HG03060 (cell line): ENCODE measurements around the gene ITPR1.

Experiments
- ATAC-seq: cut with Tn5 transposase; IDR thresholded peaks from one replicate; pipeline ENCODE4 v1.9.1; 2021; ENCODE audit warnings: low read depth, moderate number of reproducible peaks; ENCODE audit not compliant: unreplicated experiment

ITPR1 gene

GRCh38 chr3:4564928-4565586, 71.9 kb downstream of the ITPR1 start:
- no peak for ATAC-seq

- no peak for ATAC-seq
These were observed 72.8 kb downstream of the ITPR1 start for GRCh38 chr3:4565809-4566501.

GRCh38 chr3:4568841-4569240, 75.7 kb downstream of the ITPR1 start:
- ATAC-seq = no peak

GRCh38 chr3:4570840-4571621, 77.9 kb downstream of the ITPR1 start:
- no peak for ATAC-seq

- ATAC-seq = no peak
These were observed 78.7 kb downstream of the ITPR1 start for GRCh38 chr3:4571690-4572334.

- no peak for ATAC-seq
These were observed 80.0 kb downstream of the ITPR1 start for GRCh38 chr3:4573153-4573552.

GRCh38 chr3:4574426-4574965, 81.3 kb downstream of the ITPR1 start:
- no peak for ATAC-seq

GRCh38 chr3:4575381-4575780, 82.2 kb downstream of the ITPR1 start:
- ATAC-seq = no peak

GRCh38 chr3:4577721-4578120, 84.6 kb downstream of the ITPR1 start:
- ATAC-seq = no peak

GRCh38 chr3:4580346-4581123, 87.4 kb downstream of the ITPR1 start:
- no peak for ATAC-seq

GRCh38 chr3:4581124-4581424, 87.9 kb downstream of the ITPR1 start:
- ATAC-seq = no peak

GRCh38 chr3:4581498-4581897, 88.3 kb downstream of the ITPR1 start:
- no peak for ATAC-seq

- no peak for ATAC-seq
These were observed 88.9 kb downstream of the ITPR1 start for GRCh38 chr3:4581920-4582611.

- no peak for ATAC-seq
These were observed 89.5 kb downstream of the ITPR1 start for GRCh38 chr3:4582624-4583023.

GRCh38 chr3:4583416-4583815, 90.3 kb downstream of the ITPR1 start:
- ATAC-seq = no peak

GRCh38 chr3:4584456-4585249, 91.5 kb downstream of the ITPR1 start:
- ATAC-seq = no peak

GRCh38 chr3:4586381-4586780, 93.2 kb downstream of the ITPR1 start:
- ATAC-seq = no peak

- no peak for ATAC-seq
These were observed 94.1 kb downstream of the ITPR1 start for GRCh38 chr3:4587061-4587837.
